ENCODE measurements around the gene SYCE3. TPM values are rescaled to one million over a fixed set of nuclear protein-coding genes. Genes with fewer than 3 reads are reported as not detected.
"Not testable (repeated sequence)": the region's sequence is repeated elsewhere in the genome, so short reads cannot be mapped to it uniquely, and the experiment has no call there.

The SYCE3 gene
- total RNA-seq, 1 donor from 2014 or later: not detected

DNA sequence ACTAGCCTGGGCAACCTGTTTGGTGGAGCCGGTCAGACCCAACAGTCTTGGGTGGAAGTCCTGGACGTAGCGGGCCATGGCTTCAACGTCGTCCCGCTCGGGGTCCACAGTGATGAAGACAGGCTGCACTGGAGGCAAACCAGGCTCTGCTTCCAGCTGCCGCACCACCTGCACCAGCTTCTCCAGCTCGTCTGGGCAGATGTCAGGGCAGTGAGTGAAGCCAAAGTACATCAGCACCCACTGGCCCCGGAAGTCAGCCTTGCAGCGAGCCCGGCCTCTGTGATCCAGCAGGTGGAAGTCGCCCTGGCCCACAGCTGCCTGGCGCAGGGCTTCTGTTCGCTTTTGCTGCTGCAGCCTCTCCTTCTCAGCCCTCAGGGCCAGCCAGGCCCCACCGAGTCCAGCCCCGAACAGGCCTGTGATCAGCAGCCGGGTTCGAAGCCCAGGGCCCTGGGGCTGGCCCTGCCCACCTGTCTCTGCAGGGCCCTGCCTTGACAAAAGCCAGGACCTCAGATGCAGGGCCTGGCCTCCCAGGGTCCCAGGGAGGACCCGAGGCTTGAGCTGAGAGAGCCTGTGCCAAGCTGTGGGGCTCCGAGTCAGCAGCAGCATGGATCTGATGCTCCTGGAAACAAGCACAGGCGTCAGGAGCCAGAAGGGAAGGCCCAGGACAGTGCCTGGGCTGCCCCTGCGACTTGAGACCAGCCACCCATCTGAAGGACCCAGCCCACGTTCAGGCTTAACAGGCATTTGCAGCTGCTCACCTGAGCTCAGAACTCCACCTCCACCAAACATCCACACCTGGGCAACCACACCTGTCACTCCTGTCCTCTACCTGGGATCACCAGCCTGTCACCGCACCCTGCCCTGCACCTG, 38.7 kb downstream of the SYCE3 start:
- intact Hi-C loops (cut with micrococcal nuclease): no loop called here
- no peaks in the 10 kb centered on the region for H3K27me3 Mint-ChIP-seq
- peaks cover 45% of the 10 kb centered on the region for H3K36me3 Mint-ChIP-seq (ENCODE audit: low read depth)
- H3K4me3 Mint-ChIP-seq: peak overlapping the region; percentile 90
- peak; percentile 66 for DNase-seq
- H3K4me1 Mint-ChIP-seq: peaks cover 32% of the 10 kb centered on the region
- H3K27ac Mint-ChIP-seq: peak overlapping the region; percentile 88
- H3K9me3 Mint-ChIP-seq: no peaks in the 10 kb centered on the region

DNA sequence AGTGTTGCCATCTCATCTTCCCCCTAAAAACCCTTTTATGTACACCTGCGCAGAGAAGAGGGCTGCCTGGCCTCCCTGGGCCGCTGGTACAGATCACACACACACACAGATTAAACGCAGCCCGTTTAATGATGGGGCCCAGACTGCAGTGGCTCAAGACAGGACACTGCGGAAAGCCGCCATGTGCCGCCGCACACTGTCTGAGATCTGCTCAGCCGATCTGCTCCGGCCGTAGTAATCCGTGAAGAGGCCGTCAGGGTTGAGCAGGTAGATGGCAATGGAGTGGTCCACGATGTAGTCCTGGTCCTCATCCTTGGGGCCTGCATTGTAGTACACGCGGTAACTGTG, 39.3 kb downstream of the SYCE3 start:
- H3K9me3 Mint-ChIP-seq: no peaks in the 10 kb centered on the region
- H3K4me1 Mint-ChIP-seq: peaks cover 26% of the 10 kb centered on the region
- intact Hi-C loops (cut with micrococcal nuclease): no loop called here
- peak overlapping the region; percentile 43 for H3K4me3 Mint-ChIP-seq
- no peaks in the 10 kb centered on the region for H3K27me3 Mint-ChIP-seq
- H3K36me3 Mint-ChIP-seq (ENCODE audit: low read depth): peaks cover 43% of the 10 kb centered on the region
- no peak for DNase-seq
- no peak overlapping the region for H3K27ac Mint-ChIP-seq

DNA sequence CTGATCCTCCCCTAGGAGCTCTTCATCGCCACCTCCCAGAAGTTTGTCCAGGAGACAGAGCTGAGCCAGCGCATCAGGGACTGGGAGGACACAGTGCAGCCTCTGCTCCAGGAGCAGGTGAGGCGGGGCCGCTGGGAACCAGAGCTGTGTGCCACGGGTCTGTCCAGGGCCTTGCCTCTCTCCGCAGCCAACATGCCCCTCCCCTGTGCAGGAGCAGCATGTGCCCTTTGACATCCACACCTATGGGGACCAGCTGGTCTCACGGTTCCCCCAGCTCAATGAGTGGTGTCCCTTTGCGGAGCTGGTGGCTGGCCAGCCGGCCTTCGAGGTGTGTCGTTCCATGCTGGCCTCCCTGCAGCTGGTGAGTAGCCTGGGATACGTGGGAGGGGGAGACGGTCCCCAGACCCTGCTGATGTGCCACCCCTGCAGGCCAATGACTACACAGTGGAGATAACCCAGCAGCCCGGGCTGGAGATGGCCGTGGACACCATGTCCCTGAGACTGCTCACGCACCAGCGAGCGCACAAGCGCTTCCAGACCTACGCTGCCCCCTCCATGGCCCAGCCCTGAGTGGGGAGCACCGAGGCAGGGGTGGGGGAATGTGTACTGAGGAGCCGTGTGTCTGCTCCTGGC, 39.8 kb downstream of the SYCE3 start:
- Mint-ChIP-seq H3K9me3 (no peaks in the 10 kb centered on the region), H3K27me3 (no peaks in the 10 kb centered on the region), H3K36me3 (ENCODE audit: low read depth) (peaks cover 38% of the 10 kb centered on the region), H3K4me3 (peak overlapping the region; percentile 43), H3K27ac (no peak overlapping the region), H3K4me1 (peaks cover 22% of the 10 kb centered on the region)
- DNase-seq: no peak
- intact Hi-C loops (cut with micrococcal nuclease): no loop called here

DNA sequence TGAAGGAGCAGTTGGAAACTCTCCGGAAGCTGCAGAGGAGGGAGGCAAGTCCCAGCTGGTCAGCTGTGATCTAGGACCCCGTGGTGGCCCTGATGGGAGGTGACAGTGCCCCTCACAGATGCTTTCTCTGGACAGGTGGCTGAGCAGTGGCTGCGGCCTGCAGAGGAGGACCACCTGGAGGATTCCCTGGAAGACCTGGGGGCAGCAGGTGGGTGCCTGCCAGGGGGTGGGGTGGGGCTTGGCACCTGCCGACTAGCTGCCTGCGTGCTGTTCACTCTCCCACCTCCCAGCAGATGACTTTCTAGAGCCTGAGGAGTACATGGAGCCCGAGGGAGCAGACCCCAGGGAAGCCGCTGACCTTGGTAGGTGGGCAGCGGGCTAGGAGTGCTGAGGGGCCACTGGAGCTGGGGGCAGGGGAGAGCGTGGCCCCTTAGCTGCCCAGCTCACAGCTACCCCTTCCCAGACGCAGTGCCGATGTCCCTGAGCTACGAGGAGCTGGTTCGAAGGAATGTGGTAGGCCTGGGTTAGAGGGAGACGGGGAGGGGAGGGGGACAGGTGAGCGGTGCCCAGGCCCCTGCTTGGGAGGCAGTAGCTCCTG, 40.4 kb downstream of the SYCE3 start:
- no peak overlapping the region for H3K4me3 Mint-ChIP-seq
- peaks cover 36% of the 10 kb centered on the region for H3K36me3 Mint-ChIP-seq (ENCODE audit: low read depth)
- H3K4me1 Mint-ChIP-seq: peaks cover 16% of the 10 kb centered on the region
- H3K9me3 Mint-ChIP-seq: no peaks in the 10 kb centered on the region
- DNase-seq: no peak
- intact Hi-C loops (cut with micrococcal nuclease): no loop called here
- H3K27ac Mint-ChIP-seq: no peak overlapping the region
- no peaks in the 10 kb centered on the region for H3K27me3 Mint-ChIP-seq

DNA sequence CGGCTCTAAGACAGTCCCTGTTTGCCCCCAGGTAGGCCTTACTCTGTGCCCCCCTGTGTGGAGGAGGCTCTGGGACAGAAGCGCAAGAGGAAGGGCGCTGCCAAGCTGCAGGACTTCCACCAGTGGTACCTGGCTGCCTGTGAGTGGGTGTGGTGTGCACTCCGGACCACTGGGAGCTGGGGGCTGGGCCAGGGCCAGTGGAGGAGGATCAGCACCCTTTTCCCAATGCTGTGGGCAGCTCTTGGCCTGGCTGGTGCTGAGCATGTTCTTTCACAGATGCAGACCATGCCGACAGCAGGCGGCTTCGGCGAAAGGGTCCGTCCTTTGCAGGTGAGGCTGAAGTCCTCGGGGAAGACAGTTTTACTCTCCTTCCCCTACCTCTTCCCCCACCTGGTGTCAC, 41.0 kb downstream of the SYCE3 start:
- H3K27me3 Mint-ChIP-seq: no peaks in the 10 kb centered on the region
- peaks cover 33% of the 10 kb centered on the region for H3K36me3 Mint-ChIP-seq (ENCODE audit: low read depth)
- H3K4me1 Mint-ChIP-seq: peaks cover 10% of the 10 kb centered on the region
- DNase-seq: no peak
- no peaks in the 10 kb centered on the region for H3K9me3 Mint-ChIP-seq
- H3K4me3 Mint-ChIP-seq: no peak overlapping the region
- H3K27ac Mint-ChIP-seq: no peak overlapping the region
- intact Hi-C loops (cut with micrococcal nuclease): no loop called here

DNA sequence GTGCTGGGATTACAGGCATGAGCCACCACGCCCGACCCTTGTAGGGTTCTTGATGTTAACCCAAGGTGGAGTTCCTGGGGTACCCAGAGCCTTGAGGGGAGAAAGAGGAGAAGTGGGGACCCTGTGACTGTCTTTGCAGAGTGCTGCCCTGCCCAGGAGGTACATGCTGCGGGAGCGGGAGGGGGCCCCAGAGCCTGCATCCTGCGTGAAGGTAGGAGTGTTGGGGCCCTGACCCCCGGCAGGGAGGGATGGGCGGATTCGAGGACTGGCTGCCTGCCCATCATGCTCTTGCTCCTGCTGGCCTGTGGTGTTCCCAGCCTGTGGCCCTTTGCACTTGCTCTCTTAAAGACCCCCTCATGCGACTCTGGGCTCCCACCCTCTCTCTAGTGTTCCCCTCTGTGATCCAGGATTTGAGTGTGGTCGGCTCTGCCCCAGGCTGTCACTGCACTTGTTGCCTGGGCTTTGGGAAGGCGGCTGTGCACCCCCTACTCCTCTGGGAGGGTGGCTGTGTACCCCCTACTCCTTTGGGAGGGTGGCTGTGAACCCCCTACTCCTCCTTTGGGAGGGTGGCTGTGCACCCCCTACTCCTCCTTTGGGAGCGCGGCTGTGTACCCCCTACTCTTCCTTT, 41.8 kb downstream of the SYCE3 start:
- intact Hi-C loops (cut with micrococcal nuclease): no loop called here
- DNase-seq: no peak

DNA sequence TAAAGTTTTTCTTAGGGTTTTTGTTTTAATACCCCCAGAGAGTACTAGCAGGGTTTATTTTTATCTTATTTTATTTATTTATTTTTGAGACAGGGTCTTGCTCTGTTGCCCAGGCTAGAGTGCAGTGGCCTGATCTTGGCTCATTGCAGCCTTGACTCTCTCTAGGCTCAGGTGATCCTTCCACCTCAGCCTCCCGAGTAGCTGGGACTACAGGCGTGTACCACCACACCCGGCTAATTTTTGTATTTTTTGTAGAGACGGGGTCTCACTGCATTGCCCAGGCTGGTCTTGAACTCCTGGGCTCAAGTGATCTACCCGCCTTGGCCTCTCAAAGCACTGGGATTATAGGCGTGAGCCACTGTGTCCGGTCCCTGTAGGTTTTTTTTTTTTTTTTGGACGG, 42.5 kb downstream of the SYCE3 start:
- H3K4me3 Mint-ChIP-seq; DNase-seq; H3K27ac Mint-ChIP-seq; H3K9me3 Mint-ChIP-seq; H3K4me1 Mint-ChIP-seq; H3K27me3 Mint-ChIP-seq; intact Hi-C loops (cut with micrococcal nuclease): not testable (repeated sequence)
- H3K36me3 Mint-ChIP-seq (ENCODE audit: low read depth): peaks cover 39% of the 10 kb centered on the region

More for the DNA sequence above, 41.8 kb downstream of the SYCE3 start:
- Mint-ChIP-seq H3K27ac (no peak overlapping the region), H3K4me3 (no peak overlapping the region), H3K4me1 (peaks cover 9% of the 10 kb centered on the region), H3K27me3 (no peaks in the 10 kb centered on the region), H3K36me3 (ENCODE audit: low read depth) (peaks cover 36% of the 10 kb centered on the region), H3K9me3 (no peaks in the 10 kb centered on the region)

DNA sequence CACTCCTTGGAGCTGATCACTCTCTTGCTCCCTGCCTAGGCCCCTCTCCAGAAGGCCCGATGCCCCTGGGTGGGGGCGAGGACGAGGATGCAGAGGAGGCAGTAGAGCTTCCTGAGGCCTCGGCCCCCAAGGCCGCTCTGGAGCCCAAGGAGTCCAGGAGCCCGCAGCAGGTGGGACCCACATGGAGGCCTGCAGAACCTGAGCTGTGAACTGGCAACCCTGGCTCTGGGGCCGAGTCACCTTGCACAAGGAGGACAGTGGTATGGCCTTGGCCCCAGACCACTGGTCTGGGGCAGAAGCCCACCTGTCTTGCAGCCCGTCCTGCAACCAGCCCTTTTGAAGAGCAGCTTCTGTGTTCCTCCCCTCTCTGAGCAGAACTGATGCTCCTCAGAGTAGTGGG, 43.6 kb downstream of the SYCE3 start:
- Mint-ChIP-seq H3K27me3 (no peaks in the 10 kb centered on the region), H3K4me1 (peaks cover 9% of the 10 kb centered on the region), H3K36me3 (ENCODE audit: low read depth) (peaks cover 32% of the 10 kb centered on the region), H3K27ac (no peak overlapping the region), H3K4me3 (no peak overlapping the region), H3K9me3 (no peaks in the 10 kb centered on the region)
- DNase-seq: no peak
- intact Hi-C loops (cut with micrococcal nuclease): no loop called here

DNA sequence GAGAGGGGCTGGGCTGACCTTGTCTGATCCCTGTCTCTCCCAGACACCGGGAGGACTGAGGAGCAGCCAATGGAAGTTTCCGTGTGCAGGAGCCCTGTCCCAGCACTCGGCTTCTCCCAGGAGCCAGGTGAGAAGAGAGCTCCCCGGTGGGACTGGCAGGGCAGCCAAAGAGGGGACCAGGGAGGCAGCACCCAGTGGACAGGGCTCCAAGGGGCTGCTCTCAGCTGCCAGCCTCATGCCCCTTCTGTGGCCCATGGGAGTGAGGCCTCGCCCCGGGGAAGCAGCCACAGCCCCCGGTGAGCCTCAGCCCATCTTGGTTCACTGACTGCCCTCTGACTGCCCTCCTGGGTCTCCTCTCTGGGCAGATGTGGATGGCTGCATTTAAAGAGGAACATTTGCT, 44.1 kb downstream of the SYCE3 start:
- H3K9me3 Mint-ChIP-seq: no peaks in the 10 kb centered on the region
- intact Hi-C loops (cut with micrococcal nuclease): no loop called here
- H3K27me3 Mint-ChIP-seq: no peaks in the 10 kb centered on the region
- peaks cover 31% of the 10 kb centered on the region for H3K36me3 Mint-ChIP-seq (ENCODE audit: low read depth)
- no peak overlapping the region for H3K4me3 Mint-ChIP-seq
- no peak for DNase-seq
- H3K4me1 Mint-ChIP-seq: peaks cover 12% of the 10 kb centered on the region
- H3K27ac Mint-ChIP-seq: no peak overlapping the region

DNA sequence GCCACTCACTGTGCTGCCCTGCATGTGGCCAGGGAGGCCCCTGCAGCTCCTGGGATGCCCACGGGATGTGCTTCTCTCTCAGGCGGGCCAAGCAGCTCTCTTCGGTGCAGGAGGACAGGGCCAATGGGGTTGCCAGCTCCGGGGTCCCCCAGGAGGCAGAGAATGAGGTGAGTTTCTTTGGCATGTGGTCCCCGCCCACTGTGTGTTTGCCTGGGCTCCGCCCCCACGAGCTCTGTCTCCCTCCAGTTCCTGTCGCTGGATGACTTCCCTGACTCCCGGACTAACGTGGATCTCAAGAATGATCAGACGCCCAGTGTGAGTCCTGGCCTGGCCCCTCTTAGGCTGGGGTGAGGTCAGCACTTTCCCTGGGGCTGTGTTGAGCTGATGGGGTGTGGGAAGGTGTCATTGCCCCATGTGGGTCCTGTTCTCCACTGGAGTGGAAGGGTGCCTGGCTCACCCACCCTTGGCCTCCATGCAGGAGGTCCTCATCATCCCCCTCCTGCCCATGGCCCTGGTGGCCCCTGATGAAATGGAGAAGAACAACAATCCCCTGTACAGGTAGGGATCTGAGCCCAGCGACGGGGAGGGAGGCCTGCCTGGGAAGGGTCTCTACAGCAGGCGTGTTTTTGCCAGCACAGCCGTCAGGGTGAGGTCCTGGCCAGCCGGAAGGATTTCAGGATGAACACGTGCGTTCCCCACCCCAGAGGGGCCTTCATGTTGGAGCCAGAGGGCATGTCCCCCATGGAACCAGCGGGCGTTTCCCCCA, 45.0 kb downstream of the SYCE3 start:
- Mint-ChIP-seq H3K36me3 (ENCODE audit: low read depth) (peaks cover 24% of the 10 kb centered on the region), H3K27me3 (no peaks in the 10 kb centered on the region), H3K4me1 (peaks cover 12% of the 10 kb centered on the region), H3K4me3 (no peak overlapping the region), H3K27ac (no peak overlapping the region), H3K9me3 (no peaks in the 10 kb centered on the region)
- intact Hi-C loops (cut with micrococcal nuclease): no loop called here
- DNase-seq: no peak

DNA sequence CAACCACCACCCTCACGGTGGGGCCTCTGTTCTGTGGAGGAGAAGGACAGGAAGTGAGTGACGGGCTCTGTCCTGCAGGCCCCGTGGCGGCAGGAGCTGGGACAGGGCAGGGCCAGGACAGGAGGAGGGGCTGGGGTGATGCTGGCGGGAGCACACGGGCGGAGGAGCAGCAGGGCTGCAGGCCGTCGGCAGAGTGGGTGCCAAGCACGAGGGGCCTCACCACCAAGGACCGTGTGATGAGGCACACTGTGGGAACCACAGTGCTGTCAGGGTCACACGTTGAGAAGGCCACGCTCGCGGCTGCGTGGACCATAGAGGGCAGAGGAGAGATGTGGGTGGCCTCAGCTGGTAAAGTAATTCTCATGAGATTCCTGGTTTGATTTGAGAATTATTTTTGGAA, 45.8 kb downstream of the SYCE3 start:
- no peak for DNase-seq
- H3K4me1 Mint-ChIP-seq: peaks cover 19% of the 10 kb centered on the region
- H3K36me3 Mint-ChIP-seq (ENCODE audit: low read depth): peaks cover 26% of the 10 kb centered on the region
- intact Hi-C loops (cut with micrococcal nuclease): no loop called here
- no peak overlapping the region for H3K4me3 Mint-ChIP-seq
- H3K27me3 Mint-ChIP-seq: no peaks in the 10 kb centered on the region
- H3K27ac Mint-ChIP-seq: no peak overlapping the region
- H3K9me3 Mint-ChIP-seq: no peaks in the 10 kb centered on the region

DNA sequence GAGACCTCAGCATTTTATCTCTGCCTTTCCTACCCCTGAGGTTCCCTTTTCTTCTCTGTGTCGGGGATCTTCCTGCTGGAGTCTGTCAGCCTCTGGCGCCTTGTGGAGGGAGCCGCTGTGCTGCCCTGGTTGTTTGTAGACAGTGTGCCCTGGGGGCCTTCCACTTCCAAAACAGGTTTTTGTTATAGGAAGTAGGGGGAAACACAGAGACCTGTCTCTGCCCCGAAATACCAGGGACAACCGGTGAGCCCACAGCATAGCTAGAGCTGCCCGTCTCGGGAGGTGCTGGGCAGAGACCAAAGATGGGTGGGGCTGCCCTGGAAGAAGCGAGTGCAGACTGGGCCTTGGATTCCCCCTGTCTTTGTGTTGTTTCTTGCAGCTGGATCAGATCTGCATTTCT, 46.7 kb downstream of the SYCE3 start:
- no peak overlapping the region for H3K4me3 Mint-ChIP-seq
- H3K36me3 Mint-ChIP-seq (ENCODE audit: low read depth): peaks cover 25% of the 10 kb centered on the region
- no peak for DNase-seq
- no peak overlapping the region for H3K27ac Mint-ChIP-seq
- H3K27me3 Mint-ChIP-seq: no peaks in the 10 kb centered on the region
- intact Hi-C loops (cut with micrococcal nuclease): no loop called here
- H3K4me1 Mint-ChIP-seq: peaks cover 19% of the 10 kb centered on the region
- H3K9me3 Mint-ChIP-seq: no peaks in the 10 kb centered on the region

DNA sequence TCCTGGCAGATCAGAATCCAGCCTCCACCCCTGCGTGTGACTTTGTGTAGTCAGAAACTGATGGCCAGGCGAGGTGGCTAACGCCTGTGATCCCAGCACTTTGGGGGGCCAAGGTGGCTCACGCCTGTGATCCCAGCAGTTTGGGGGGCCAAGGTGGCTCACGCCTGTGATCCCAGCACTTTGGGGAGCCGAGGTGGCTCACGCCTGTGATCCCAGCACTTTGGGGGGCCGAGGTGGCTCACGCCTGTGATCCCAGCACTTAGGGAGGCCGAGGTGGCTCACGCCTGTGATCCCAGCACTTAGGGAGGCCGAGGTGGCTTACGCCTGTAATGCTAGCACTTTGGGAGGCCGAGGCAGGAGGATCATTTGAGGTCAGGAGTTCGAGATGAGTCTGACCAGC, 49.5 kb downstream of the SYCE3 start:
- H3K27ac Mint-ChIP-seq: no peak overlapping the region

More for the DNA sequence above, 49.5 kb downstream of the SYCE3 start:
- no peak overlapping the region for H3K4me3 Mint-ChIP-seq
- DNase-seq: no peak
- intact Hi-C loops (cut with micrococcal nuclease): no loop called here
- peaks cover 15% of the 10 kb centered on the region for H3K36me3 Mint-ChIP-seq (ENCODE audit: low read depth)
- peaks cover 29% of the 10 kb centered on the region for H3K4me1 Mint-ChIP-seq
- H3K27me3 Mint-ChIP-seq: no peaks in the 10 kb centered on the region
- H3K9me3 Mint-ChIP-seq: no peaks in the 10 kb centered on the region

All from activated CD4-positive, alpha-beta T cell treated with anti-CD3 and anti-CD28 coated beads, Interleukin-2, amount 10 ng/mL, durations not matched to agents 24 days and 14 days (primary cell).